Breast epithelium (tissue), 4 donors: ENCODE measurements around the gene HSPA12B. TPM values are rescaled to one million over a fixed set of nuclear protein-coding genes. Genes with fewer than 3 reads are reported as not detected.

Source experiments
- DNase-seq, 2 donors: peaks; one replicate each; pipeline ENCODE4 v3.0.0-alpha.2; 2019; ENCODE audit warnings: low spot score in 2 of 2
- H3K27ac ChIP-seq, 2 donors: fragments of 200-600 bp; sonication (generic) in 1 of 2; one replicate each; pipeline ENCODE4 v1.5.1; 2016 to 2019; ENCODE audit warnings: mild to moderate bottlenecking in 1 of 2
- H3K27me3 ChIP-seq, 2 donors: fragments of 200-600 bp; sonication (generic) in 1 of 2; one replicate each; pipeline versions ENCODE4 v1.5.1 to v1.6.0; 2017 to 2019; ENCODE audit warnings: control low read depth in 1 of 2, mild to moderate bottlenecking in 1 of 2
- H3K36me3 ChIP-seq: fragments of 200-600 bp; one replicate; pipeline ENCODE4 v1.5.1; 2019
- H3K4me1 ChIP-seq, 2 donors: fragments of 200-600 bp; sonication (generic); one replicate each; pipeline ENCODE4 v1.5.1; 2016 to 2019; ENCODE audit warnings: control low read depth in 1 of 2
- H3K4me3 ChIP-seq, 3 donors: fragments of 200-600 bp; sonication (generic); 1 replicate in 2 of 3; 2 replicates in 1 of 3; pipeline ENCODE4 v1.5.1; 2016 to 2019; ENCODE audit warnings: mild to moderate bottlenecking in 3 of 3, moderate library complexity in 2 of 3
- H3K9me3 ChIP-seq, 2 donors: fragments of 200-600 bp; sonication (generic) in 1 of 2; one replicate each; pipeline ENCODE4 v1.5.1; 2016 to 2019; ENCODE audit warnings: control low read depth in 1 of 2
- POLR2A ChIP-seq: fragments of 450-650 bp; IDR thresholded peaks from one replicate; pipeline ENCODE4 v1.6.1; 2016; ENCODE audit warnings: antibody characterized with exemption, mild to moderate bottlenecking, moderate library complexity
- POLR2AphosphoS5 ChIP-seq, 3 donors: sonication (generic); formaldehyde crosslinking; IDR thresholded peaks; one replicate each; pipeline ENCODE4 v1.6.1; 2017; ENCODE audit warnings: antibody characterized with exemption in 3 of 3
- intact Hi-C: fragments of 100-400 bp; cut with DNase I; formaldehyde crosslinking; loops from one replicate; pipeline ENCODE4 v1.15.1; 2023; ENCODE audit warnings: low total_unique reads
- total RNA-seq, 3 donors: library from RNA; depleted of rRNA; stranded (reverse); fragments of >200 nt; gene quantifications; one replicate each; pipeline ENCODE4 v1.1.0, GENCODE V29; 2016
- TF ChIP-seq, protein P1 (sequence below), 3 donors: fragments of 450-650 bp; IDR thresholded peaks; one replicate each; pipeline ENCODE4 v1.5.1; 2016 to 2017; ENCODE audit warnings: antibody characterized with exemption in 3 of 3, mild to moderate bottlenecking in 3 of 3, moderate library complexity in 3 of 3

HSPA12B gene, protein sequence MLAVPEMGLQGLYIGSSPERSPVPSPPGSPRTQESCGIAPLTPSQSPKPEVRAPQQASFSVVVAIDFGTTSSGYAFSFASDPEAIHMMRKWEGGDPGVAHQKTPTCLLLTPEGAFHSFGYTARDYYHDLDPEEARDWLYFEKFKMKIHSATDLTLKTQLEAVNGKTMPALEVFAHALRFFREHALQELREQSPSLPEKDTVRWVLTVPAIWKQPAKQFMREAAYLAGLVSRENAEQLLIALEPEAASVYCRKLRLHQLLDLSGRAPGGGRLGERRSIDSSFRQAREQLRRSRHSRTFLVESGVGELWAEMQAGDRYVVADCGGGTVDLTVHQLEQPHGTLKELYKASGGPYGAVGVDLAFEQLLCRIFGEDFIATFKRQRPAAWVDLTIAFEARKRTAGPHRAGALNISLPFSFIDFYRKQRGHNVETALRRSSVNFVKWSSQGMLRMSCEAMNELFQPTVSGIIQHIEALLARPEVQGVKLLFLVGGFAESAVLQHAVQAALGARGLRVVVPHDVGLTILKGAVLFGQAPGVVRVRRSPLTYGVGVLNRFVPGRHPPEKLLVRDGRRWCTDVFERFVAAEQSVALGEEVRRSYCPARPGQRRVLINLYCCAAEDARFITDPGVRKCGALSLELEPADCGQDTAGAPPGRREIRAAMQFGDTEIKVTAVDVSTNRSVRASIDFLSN
- total RNA-seq, result 10 to 100 TPM in 1 of 3 donors, 1 to 10 TPM in 2; 7.0 to 25.2 (median 9.3) TPM

DNA sequence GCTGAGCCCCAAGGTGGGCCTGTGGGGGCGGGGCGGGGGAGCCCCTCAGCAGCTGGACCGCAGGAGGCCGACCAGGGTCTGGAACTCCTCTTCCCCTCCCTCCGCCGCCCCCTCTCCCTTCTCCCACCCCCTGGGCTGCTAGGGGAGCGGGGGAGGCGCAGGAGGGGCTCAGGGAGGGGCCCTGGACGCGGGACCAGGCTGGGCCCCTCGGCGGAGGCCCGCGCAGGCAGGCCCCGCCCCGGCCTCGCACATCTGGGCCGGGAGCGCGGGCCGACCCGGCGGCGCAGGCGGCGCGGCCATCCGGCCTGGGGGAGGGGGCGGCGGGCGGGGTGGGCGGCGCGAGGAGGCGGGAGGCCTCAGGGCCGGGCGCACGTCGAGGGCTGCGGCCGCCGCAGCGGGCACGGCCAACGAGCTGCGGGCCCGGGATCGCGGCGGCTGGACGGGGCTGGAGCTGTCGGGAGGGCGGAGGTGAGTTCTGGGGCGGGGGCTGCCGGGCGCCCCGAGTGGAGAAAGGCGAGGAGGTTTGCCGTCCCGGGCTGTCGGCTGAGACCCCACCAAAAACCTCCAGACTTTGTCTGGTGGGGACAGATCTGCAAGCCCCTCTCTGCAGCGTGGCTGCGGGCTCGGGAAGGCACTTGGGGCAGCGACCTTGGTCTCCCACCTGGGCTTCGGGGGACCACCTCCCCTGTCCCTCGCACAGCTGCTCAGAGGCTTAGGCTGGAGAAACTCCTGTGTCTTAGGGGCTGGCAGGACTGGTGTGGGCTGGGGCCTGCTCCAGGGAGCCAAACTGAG is at the start of gene HSPA12B:
TSS of gene HSPA12B (plus strand) at position 359 of the 792 bp plus-strand sequence. CDS start 5,990 bp downstream, outside the sequence.
- peak within 1 kb of the TSS; percentile 81 to 94 for H3K27ac ChIP-seq
- TF ChIP-seq, protein P1, sequence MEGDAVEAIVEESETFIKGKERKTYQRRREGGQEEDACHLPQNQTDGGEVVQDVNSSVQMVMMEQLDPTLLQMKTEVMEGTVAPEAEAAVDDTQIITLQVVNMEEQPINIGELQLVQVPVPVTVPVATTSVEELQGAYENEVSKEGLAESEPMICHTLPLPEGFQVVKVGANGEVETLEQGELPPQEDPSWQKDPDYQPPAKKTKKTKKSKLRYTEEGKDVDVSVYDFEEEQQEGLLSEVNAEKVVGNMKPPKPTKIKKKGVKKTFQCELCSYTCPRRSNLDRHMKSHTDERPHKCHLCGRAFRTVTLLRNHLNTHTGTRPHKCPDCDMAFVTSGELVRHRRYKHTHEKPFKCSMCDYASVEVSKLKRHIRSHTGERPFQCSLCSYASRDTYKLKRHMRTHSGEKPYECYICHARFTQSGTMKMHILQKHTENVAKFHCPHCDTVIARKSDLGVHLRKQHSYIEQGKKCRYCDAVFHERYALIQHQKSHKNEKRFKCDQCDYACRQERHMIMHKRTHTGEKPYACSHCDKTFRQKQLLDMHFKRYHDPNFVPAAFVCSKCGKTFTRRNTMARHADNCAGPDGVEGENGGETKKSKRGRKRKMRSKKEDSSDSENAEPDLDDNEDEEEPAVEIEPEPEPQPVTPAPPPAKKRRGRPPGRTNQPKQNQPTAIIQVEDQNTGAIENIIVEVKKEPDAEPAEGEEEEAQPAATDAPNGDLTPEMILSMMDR (IDR thresholded peaks at IDR 0.05), result no peak
- TF ChIP-seq POLR2A, result no peak
- no peak for TF ChIP-seq POLR2AphosphoS5 (IDR thresholded peaks at IDR 0.05)
- no peak for DNase-seq
- H3K4me3 ChIP-seq, result peak within 1 kb of the TSS; percentile 47 to 72 (median 51)
- H3K4me1 ChIP-seq, result no peaks in the 10 kb centered on the region
- H3K27me3 ChIP-seq, result peaks cover 0 to 9% of the 10 kb centered on the region in 2 donors
- no peaks in the 10 kb centered on the region for H3K36me3 ChIP-seq
- intact Hi-C loops, result no loop called here
- H3K9me3 ChIP-seq, result no peaks in the 10 kb centered on the region

DNA sequence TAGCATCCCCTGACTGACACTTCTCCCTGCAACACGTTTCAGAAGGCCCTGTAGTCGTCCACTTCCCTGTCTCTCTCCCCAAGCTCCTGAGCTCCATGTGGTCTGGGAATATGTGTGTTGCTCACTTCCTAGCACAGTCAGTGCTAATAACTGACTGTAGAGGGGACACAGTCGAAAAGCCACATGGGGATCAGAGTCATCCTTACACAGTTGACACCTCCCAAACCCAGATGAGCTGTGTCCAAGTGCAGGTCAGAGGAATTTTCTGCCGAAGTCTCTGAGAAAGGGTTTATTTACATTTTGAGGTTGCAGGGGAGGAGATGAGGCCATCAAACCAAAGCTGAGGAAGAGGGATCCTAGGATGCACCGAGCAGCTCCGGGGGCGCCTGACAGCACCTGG is 47.1 kb upstream of the HSPA12B start:
- Histone ChIP-seq H3K4me3 (no peak overlapping the region), H3K9me3 (no peaks in the 10 kb centered on the region), H3K27me3 (peaks cover 0 to 22% of the 10 kb centered on the region in 2 donors), H3K27ac (no peak overlapping the region), H3K4me1 (no peaks in the 10 kb centered on the region), H3K36me3 (no peaks in the 10 kb centered on the region)
- TF ChIP-seq POLR2A (no peak), POLR2AphosphoS5 (IDR thresholded peaks at IDR 0.05) (no peak)
- TF ChIP-seq, protein P1 (IDR thresholded peaks at IDR 0.05), result no peak
- DNase-seq, result no peak
- intact Hi-C loops, result no loop called here

DNA sequence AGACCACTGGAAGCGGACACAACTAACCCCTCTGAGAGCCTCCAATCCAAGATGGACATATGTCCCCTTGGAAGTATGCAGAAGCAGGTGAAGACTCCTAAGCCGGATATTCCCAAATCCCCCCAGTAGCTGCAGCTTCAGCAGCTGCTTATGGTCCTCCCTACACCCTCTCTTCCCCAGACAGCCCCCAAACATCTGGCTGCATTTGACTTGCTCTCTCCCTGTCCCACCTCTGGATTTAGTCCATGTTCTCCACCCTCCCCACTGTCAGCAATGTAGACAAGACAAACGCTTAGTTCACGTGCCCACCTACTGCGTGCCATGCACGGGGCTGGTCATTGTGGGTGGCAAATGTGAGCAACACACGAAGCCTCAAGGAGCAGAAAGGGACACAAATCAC is 46.1 kb upstream of the HSPA12B start:
- peak overlapping the region; percentile 13 to 76 for H3K27ac ChIP-seq
- TF ChIP-seq, protein P1 (IDR thresholded peaks at IDR 0.05), result no peak
- no peaks in the 10 kb centered on the region for H3K36me3 ChIP-seq
- H3K27me3 ChIP-seq, result peaks cover 0 to 12% of the 10 kb centered on the region in 2 donors
- no peaks in the 10 kb centered on the region for H3K4me1 ChIP-seq
- H3K9me3 ChIP-seq, result no peaks in the 10 kb centered on the region
- H3K4me3 ChIP-seq, result peak overlapping the region in 1 of 3 donors; percentile 25
- intact Hi-C loops, result no loop called here
- no peak for DNase-seq

DNA sequence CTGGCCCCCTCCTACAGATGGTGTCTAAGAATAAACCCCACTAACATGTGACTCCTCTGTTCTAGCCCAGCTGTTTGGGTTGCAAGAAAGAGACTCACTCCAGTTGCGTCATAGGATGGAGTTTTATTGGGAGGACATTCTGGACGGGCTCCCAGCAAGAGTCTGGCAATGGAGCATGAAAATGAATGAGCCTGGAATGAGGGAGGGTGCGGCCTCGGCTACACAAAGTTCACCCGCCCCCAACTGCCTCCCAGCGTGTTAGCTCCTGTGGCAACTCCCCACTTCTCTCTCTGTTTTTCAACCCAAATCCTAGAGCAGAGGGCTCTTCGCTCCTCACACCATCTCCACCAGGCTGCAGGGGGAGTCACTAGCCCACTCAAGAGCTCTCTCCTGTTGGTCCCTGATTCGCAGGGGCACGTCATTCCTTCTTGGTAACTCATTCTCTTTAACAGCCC is 45.6 kb upstream of the HSPA12B start:
- intact Hi-C loops, result no loop called here
- Histone ChIP-seq H3K27ac (peak overlapping the region; percentile 31 to 87), H3K27me3 (peaks cover 0 to 7% of the 10 kb centered on the region in 2 donors), H3K4me3 (no peak overlapping the region), H3K4me1 (no peaks in the 10 kb centered on the region), H3K9me3 (no peaks in the 10 kb centered on the region), H3K36me3 (no peaks in the 10 kb centered on the region)
- DNase-seq, result peak in 1 of 2 donors; percentile 41
- peak; percentile 48 to 65 (median 60) for TF ChIP-seq POLR2AphosphoS5 (IDR thresholded peaks at IDR 0.05)
- TF ChIP-seq, protein P1 (IDR thresholded peaks at IDR 0.05), result no peak
